Endothelial cell of umbilical vein (primary cell): ENCODE results near the gene COL15A1. TPM values are rescaled to one million over a fixed set of nuclear protein-coding genes. Genes with fewer than 3 reads are reported as not detected.

Source experiments
- BruUV-seq: library from RNA; stranded (reverse); fragments of 400-500 nt; replicated peaks from 2 replicates; lab custom pipeline; 2021; lab: Mats Ljungman, UMichigan
- CTCF ChIA-PET: fragments of 300-600, 350-600 bp; sonication (Branson Sonifier 250); formaldehyde crosslinking; loops from one replicate; lab custom pipeline; 2021; ENCODE audit warnings: antibody characterized with exemption, inconsistent platforms; lab: Charles Lee
- POLR2A ChIA-PET: fragments of 300-600, 350-600 bp; sonication (Branson Sonifier 250); formaldehyde crosslinking; loops from one replicate; lab custom pipeline; 2021; ENCODE audit warnings: antibody characterized with exemption, inconsistent platforms; lab: Charles Lee
- DNase-seq: peaks from one replicate; pipeline ENCODE4 v3.0.0-alpha.2; 2011; ENCODE audit warnings: low read depth, low spot score
- FAIRE-seq: peaks from 2 replicates; lab custom pipeline; 2011; peaks lifted over from hg19 to GRCh38; lab: Jason Lieb, UNC
- H2AFZ ChIP-seq: 2 replicates; pipeline ENCODE4 v1.6.0; 2012; ENCODE audit warnings: low read depth, low read length, control low read depth, inconsistent platforms
- H3K27ac ChIP-seq: 2 replicates; pipeline ENCODE4 v1.5.1; 2011; ENCODE audit warnings: low read depth, mild to moderate bottlenecking, control low read depth, low read length, moderate library complexity; ENCODE audit not compliant: insufficient read depth
- H3K27me3 ChIP-seq, 2 experiments: 2 replicates each; pipeline versions ENCODE4 v1.6.0 to v1.6.1; 2011; ENCODE audit warnings: low read length in 2 of 2, mixed read lengths in 1 of 2; ENCODE audit not compliant: control insufficient read depth in 2 of 2, insufficient read depth in 2 of 2
- H3K36me3 ChIP-seq, 2 experiments: 2 replicates in 1 of 2; 3 replicates in 1 of 2; pipeline ENCODE4 v1.5.1; 2011; ENCODE audit warnings: low read length in 2 of 2, mild to moderate bottlenecking in 1 of 2, moderate library complexity in 1 of 2; ENCODE audit not compliant: control insufficient read depth in 2 of 2, insufficient read depth in 2 of 2; ENCODE audit errors: extremely low read depth in 1 of 2
- H3K4me1 ChIP-seq: 3 replicates; pipeline ENCODE4 v1.5.1; 2011; ENCODE audit warnings: mild to moderate bottlenecking, low read length; ENCODE audit not compliant: control insufficient read depth, insufficient read depth; ENCODE audit errors: extremely low read depth
- H3K4me2 ChIP-seq: 2 replicates; pipeline ENCODE4 v1.6.1; 2011; ENCODE audit warnings: low read length, control low read depth, mixed read lengths; ENCODE audit not compliant: insufficient read depth
- H3K4me3 ChIP-seq, 3 experiments: fragments of 200-600 bp in 1 of 3; sonication (generic), shearing (Covaris generic) in 1 of 3; replicated peaks in 1 of 3; 2 replicates each; pipeline ENCODE4 v1.5.1; 2011 to 2016; ENCODE audit warnings: control low read depth in 3 of 3, low read length in 3 of 3, mild to moderate bottlenecking in 2 of 3, inconsistent platforms in 1 of 3, low read depth in 1 of 3, moderate library complexity in 1 of 3; ENCODE audit not compliant: insufficient read depth in 1 of 3
- H3K79me2 ChIP-seq: 2 replicates; pipeline ENCODE4 v1.6.0; 2012; ENCODE audit warnings: low read length, inconsistent platforms; ENCODE audit not compliant: control insufficient read depth, insufficient read depth
- H3K9ac ChIP-seq: replicated peaks from 2 replicates; pipeline ENCODE3; 2011; ENCODE audit warnings: low read length, control low read depth; ENCODE audit not compliant: insufficient read depth; ENCODE audit errors: extremely low read depth
- H3K9me1 ChIP-seq: replicated peaks from 3 replicates; pipeline ENCODE4 v1.6.0; 2011; ENCODE audit warnings: mild to moderate bottlenecking, low read length; ENCODE audit not compliant: control insufficient read depth, insufficient read depth; ENCODE audit errors: extremely low read depth
- H3K9me3 ChIP-seq: replicated peaks from 2 replicates; pipeline ENCODE4 v1.5.1; 2012; ENCODE audit warnings: low read length, inconsistent platforms; ENCODE audit not compliant: control insufficient read depth, insufficient read depth
- H4K20me1 ChIP-seq: replicated peaks from 2 replicates; pipeline ENCODE3; 2011; ENCODE audit warnings: mild to moderate bottlenecking, low read length; ENCODE audit not compliant: control insufficient read depth, insufficient read depth; ENCODE audit errors: extremely low read depth
- EZH2 ChIP-seq: IDR thresholded peaks from 2 replicates; pipeline ENCODE4 v1.6.1; 2012; ENCODE audit warnings: borderline replicate concordance, low read depth, mild to moderate bottlenecking, moderate library complexity, low read length, inconsistent platforms; ENCODE audit not compliant: severe bottlenecking
- FOS ChIP-seq: IDR thresholded peaks from 2 replicates; pipeline ENCODE4 v1.6.1; 2011; ENCODE audit warnings: mild to moderate bottlenecking, low read length, moderate library complexity, borderline replicate concordance; ENCODE audit not compliant: insufficient read depth
- GATA2 ChIP-seq: IDR thresholded peaks from 2 replicates; pipeline ENCODE4 v1.7.0; 2011; ENCODE audit warnings: low read depth, mild to moderate bottlenecking, moderate library complexity, mixed read lengths, low read length; ENCODE audit not compliant: insufficient read length, insufficient read depth
- JUN ChIP-seq: IDR thresholded peaks from 2 replicates; pipeline ENCODE4 v1.6.1; 2011; ENCODE audit warnings: borderline replicate concordance, low read depth; ENCODE audit not compliant: insufficient read length, insufficient read depth
- POLR2A ChIP-seq: IDR thresholded peaks from 2 replicates; pipeline ENCODE4 v1.6.1; 2012; ENCODE audit warnings: low read depth, mild to moderate bottlenecking, control low read depth, low read length
- POLR2AphosphoS5 ChIP-seq: IDR thresholded peaks from 2 replicates; pipeline ENCODE4 v1.6.1; 2012; ENCODE audit warnings: low read depth, mild to moderate bottlenecking, control low read depth, low read length, moderate library complexity; ENCODE audit not compliant: insufficient read depth
- dilution Hi-C: fragments of 300-500 bp; cut with MboI; formaldehyde crosslinking; loops from one replicate; pipeline ENCODE4 v1.15.0; 2019; ENCODE audit warnings: low sequenced_read_pairs; ENCODE audit not compliant: extremely low pct_ligation_motif_present
- intact Hi-C: fragments of 100-400 bp; cut with micrococcal nuclease; formaldehyde crosslinking; loops from one replicate; pipeline ENCODE4 v1.10.0; 2022
- polyA plus RNA-seq, 4 experiments: library from polyadenylated mRNA; depleted of rRNA in 3 of 4; stranded (reverse) in 3 of 4; unstranded in 1 of 4; fragments of >200 nt; gene quantifications; 2 replicates each; pipeline versions ENCODE4 v1.2.1 to v1.2.3, GENCODE V29; 2011 to 2012; ENCODE audit warnings: missing spikeins in 1 of 4
- total RNA-seq: library from RNA; stranded (reverse); gene quantifications from 2 replicates; pipeline ENCODE4 v1.2.3, GENCODE V29; 2021
- TF ChIP-seq, protein P1 (sequence below), 2 donors: IDR thresholded peaks; 1 replicate in 1 of 2; 2 replicates in 1 of 2; pipeline ENCODE4 v1.5.1; 2011; ENCODE audit warnings: low read length in 2 of 2, mild to moderate bottlenecking in 2 of 2, moderate library complexity in 2 of 2, control low read depth in 1 of 2, inconsistent platforms in 1 of 2, low read depth in 1 of 2; ENCODE audit not compliant: insufficient read depth in 1 of 2; ENCODE audit errors: extremely low read depth in 1 of 2
- TF ChIP-seq, protein P2 (sequence below): IDR thresholded peaks from 2 replicates; pipeline ENCODE4 v1.6.1; 2011; ENCODE audit not compliant: insufficient read depth, insufficient read length

The COL15A1 gene
- total and polyA plus RNA-seq, 2 donors (not counting 3 experiments of a cell fraction or from before 2014, with no cell fraction given), result not detected

- no peak overlapping the region for H2AFZ ChIP-seq
- ChIA-PET CTCF (no interaction called here), POLR2A (no interaction called here)
- no peaks in the 10 kb centered on the region for H3K9me1 ChIP-seq
- H3K4me3 ChIP-seq, result no peak overlapping the region
- no peak for FAIRE-seq
- H3K4me2 ChIP-seq, result no peak overlapping the region
- intact Hi-C loops (no loop called here), dilution Hi-C loops (no loop called here)
- H3K27ac ChIP-seq, result no peak overlapping the region
- H3K79me2 ChIP-seq, result no peaks in the 10 kb centered on the region
- H3K9me3 ChIP-seq, result no peaks in the 10 kb centered on the region
- no peaks in the 10 kb centered on the region for H4K20me1 ChIP-seq
- H3K9ac ChIP-seq, result no peak overlapping the region
- no peaks in the 10 kb centered on the region for H3K4me1 ChIP-seq
- no TSS peak for BruUV-seq
- H3K27me3 ChIP-seq, result peaks cover 2% of the 10 kb centered on the region in 2 experiments
- no peak for DNase-seq
- no peak for TF ChIP-seq POLR2AphosphoS5
- TF ChIP-seq, protein P1, sequence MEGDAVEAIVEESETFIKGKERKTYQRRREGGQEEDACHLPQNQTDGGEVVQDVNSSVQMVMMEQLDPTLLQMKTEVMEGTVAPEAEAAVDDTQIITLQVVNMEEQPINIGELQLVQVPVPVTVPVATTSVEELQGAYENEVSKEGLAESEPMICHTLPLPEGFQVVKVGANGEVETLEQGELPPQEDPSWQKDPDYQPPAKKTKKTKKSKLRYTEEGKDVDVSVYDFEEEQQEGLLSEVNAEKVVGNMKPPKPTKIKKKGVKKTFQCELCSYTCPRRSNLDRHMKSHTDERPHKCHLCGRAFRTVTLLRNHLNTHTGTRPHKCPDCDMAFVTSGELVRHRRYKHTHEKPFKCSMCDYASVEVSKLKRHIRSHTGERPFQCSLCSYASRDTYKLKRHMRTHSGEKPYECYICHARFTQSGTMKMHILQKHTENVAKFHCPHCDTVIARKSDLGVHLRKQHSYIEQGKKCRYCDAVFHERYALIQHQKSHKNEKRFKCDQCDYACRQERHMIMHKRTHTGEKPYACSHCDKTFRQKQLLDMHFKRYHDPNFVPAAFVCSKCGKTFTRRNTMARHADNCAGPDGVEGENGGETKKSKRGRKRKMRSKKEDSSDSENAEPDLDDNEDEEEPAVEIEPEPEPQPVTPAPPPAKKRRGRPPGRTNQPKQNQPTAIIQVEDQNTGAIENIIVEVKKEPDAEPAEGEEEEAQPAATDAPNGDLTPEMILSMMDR (IDR thresholded peaks at IDR 0.05; ENCODE audit: extremely low read depth in 1 of 2, insufficient read depth in 1 of 2, low read depth in 1 of 2, low read length in 2 of 2), result no peak
- TF ChIP-seq, protein P2, sequence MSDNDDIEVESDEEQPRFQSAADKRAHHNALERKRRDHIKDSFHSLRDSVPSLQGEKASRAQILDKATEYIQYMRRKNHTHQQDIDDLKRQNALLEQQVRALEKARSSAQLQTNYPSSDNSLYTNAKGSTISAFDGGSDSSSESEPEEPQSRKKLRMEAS, result no peak
- no peak for TF ChIP-seq EZH2
- no peak for TF ChIP-seq FOS
- H3K36me3 ChIP-seq, result no peaks in the 10 kb centered on the region
These were observed 40.8 kb upstream of the COL15A1 start for GRCh38 chr9:98902925-98903324.

DNA sequence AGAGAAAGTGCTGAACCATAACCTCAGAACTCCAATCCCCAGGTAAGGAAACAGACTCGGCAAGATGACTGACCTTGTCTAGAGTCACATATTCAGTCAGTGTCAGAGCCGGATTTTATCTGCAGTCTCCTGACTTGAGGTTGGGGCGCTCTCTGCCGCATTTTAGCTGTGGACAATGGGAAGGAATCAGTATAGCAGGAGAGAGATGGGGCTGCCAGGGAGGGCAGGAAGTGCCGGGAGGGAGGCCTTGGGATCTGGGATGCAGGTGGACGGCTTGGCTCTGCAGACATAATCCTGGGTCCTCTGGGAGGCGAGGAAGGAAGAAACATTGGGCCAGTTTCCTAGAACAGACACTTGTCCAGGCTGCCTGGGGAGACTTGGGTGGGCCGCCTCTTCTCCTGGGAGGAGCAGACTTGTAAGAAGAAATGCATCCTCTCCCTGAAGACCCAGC is 39.7 kb upstream of the COL15A1 start:
- H3K9me1 ChIP-seq, result no peaks in the 10 kb centered on the region
- TF ChIP-seq, protein P1 (IDR thresholded peaks at IDR 0.05; ENCODE audit: extremely low read depth in 1 of 2, insufficient read depth in 1 of 2, low read depth in 1 of 2, low read length in 2 of 2), result no peak
- TF ChIP-seq, protein P2, result no peak
- TF ChIP-seq POLR2A, result no peak
- no peak for TF ChIP-seq GATA2
- no peak for TF ChIP-seq FOS
- TF ChIP-seq JUN, result no peak
- TF ChIP-seq EZH2, result no peak
- H3K4me2 ChIP-seq, result no peak overlapping the region
- ChIA-PET POLR2A (no interaction called here), CTCF (no interaction called here)
- FAIRE-seq, result no peak
- no peak overlapping the region for H3K9ac ChIP-seq
- no peaks in the 10 kb centered on the region for H4K20me1 ChIP-seq
- H3K79me2 ChIP-seq, result no peaks in the 10 kb centered on the region
- no peak for DNase-seq
- H2AFZ ChIP-seq, result no peak overlapping the region
- dilution Hi-C loops (no loop called here), intact Hi-C loops (no loop called here)
- no peaks in the 10 kb centered on the region for H3K9me3 ChIP-seq
- peaks cover 2% of the 10 kb centered on the region in 2 experiments for H3K27me3 ChIP-seq
- no peak overlapping the region for H3K27ac ChIP-seq
- BruUV-seq, result no TSS peak
- no peaks in the 10 kb centered on the region for H3K4me1 ChIP-seq
- H3K36me3 ChIP-seq, result no peaks in the 10 kb centered on the region
- no peak overlapping the region for H3K4me3 ChIP-seq
